Ishikawa (cell line): ENCODE data around the gene SMIM38.

ENCODE experiments used
- CEBPB ChIP-seq: IDR thresholded peaks from 2 replicates; pipeline ENCODE4 v1.6.1; 2012
- CREB1 ChIP-seq: IDR thresholded peaks from 2 replicates; pipeline ENCODE4 v1.6.1; 2012; ENCODE audit warnings: low read depth
- EGR1 ChIP-seq: IDR thresholded peaks from 2 replicates; pipeline ENCODE4 v1.6.1; 2012
- EP300 ChIP-seq: IDR thresholded peaks from 2 replicates; pipeline ENCODE4 v1.6.1; 2012; ENCODE audit warnings: borderline replicate concordance
- FOXM1 ChIP-seq: IDR thresholded peaks from 2 replicates; pipeline ENCODE4 v1.6.1; 2012; ENCODE audit warnings: low read depth, borderline replicate concordance
- NFIC ChIP-seq: IDR thresholded peaks from 2 replicates; pipeline ENCODE4 v1.6.1; 2012
- RAD21 ChIP-seq: IDR thresholded peaks from 2 replicates; pipeline ENCODE4 v1.6.1; 2012; ENCODE audit warnings: low read depth
- REST ChIP-seq: IDR thresholded peaks from 2 replicates; pipeline ENCODE4 v1.6.1; 2012; ENCODE audit warnings: low read depth, mild to moderate bottlenecking
- TAF1 ChIP-seq: IDR thresholded peaks from 2 replicates; pipeline ENCODE4 v1.6.1; 2012; ENCODE audit warnings: low read depth, mild to moderate bottlenecking
- TCF12 ChIP-seq: IDR thresholded peaks from 2 replicates; pipeline ENCODE4 v1.6.1; 2012; ENCODE audit warnings: low read depth
- TEAD4 ChIP-seq: IDR thresholded peaks from 2 replicates; pipeline ENCODE4 v1.6.1; 2012
- YY1 ChIP-seq: IDR thresholded peaks from 2 replicates; pipeline ENCODE4 v1.6.1; 2012; ENCODE audit warnings: low read depth
- ZBTB7A ChIP-seq: IDR thresholded peaks from 2 replicates; pipeline ENCODE4 v1.6.1; 2012; ENCODE audit warnings: low read depth
- TF ChIP-seq, protein P1 (sequence below): IDR thresholded peaks from 2 replicates; pipeline ENCODE4 v1.6.1; 2012
- TF ChIP-seq, protein P2 (sequence below): IDR thresholded peaks from 2 replicates; pipeline ENCODE4 v1.6.1; 2012

Gene SMIM38

DNA sequence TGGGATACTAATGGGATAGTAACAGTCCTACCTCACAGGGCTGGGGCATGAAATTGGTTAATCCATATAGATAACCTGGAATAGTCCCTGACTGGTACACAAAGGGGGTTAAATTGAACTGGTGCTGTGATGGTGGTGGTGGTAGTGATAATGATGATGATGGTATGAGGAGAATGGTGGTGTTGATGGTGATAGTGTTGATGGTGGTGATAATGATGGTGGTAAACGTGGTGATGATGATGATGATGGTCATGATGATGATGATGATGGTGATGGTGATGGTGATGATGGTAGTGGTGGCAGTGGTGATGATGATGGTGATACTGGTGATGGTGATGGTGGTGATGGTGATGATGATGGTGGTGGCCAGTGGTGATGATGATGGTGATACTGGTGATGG is 38.7 kb downstream of the SMIM38 start:
- no peak for TF ChIP-seq REST
- no peak for TF ChIP-seq CREB1
- no peak for TF ChIP-seq RAD21
- no peak for TF ChIP-seq FOXM1
- no peak for TF ChIP-seq YY1
- TF ChIP-seq CEBPB: no peak
- TF ChIP-seq, protein P1, sequence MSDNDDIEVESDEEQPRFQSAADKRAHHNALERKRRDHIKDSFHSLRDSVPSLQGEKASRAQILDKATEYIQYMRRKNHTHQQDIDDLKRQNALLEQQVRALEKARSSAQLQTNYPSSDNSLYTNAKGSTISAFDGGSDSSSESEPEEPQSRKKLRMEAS: no peak
- TF ChIP-seq ZBTB7A: no peak
- TF ChIP-seq, protein P2, sequence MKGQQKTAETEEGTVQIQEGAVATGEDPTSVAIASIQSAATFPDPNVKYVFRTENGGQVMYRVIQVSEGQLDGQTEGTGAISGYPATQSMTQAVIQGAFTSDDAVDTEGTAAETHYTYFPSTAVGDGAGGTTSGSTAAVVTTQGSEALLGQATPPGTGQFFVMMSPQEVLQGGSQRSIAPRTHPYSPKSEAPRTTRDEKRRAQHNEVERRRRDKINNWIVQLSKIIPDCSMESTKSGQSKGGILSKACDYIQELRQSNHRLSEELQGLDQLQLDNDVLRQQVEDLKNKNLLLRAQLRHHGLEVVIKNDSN: no peak
- no peak for TF ChIP-seq TCF12
- TF ChIP-seq EP300: no peak
- no peak for TF ChIP-seq EGR1
- TF ChIP-seq NFIC: no peak
- TF ChIP-seq TEAD4: no peak
- no peak for TF ChIP-seq TAF1

DNA sequence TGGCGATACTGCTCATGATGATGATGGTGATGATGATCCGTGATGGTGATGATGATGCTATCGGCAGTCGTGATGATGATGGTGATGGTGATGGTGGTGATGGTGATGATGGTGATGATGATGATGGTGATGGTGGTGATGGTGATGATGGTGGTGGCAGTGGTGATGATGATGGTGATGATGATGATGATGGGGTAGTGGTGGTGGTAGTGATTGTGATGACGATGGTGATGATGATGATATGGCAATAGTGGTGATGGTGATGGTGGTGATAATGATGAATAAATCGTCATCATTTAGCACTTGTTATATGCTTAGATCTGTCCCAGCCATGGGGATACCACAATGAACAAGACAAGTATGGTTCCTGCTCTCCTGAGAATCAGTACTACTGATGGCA is 39.2 kb downstream of the SMIM38 start:
- TF ChIP-seq NFIC: no peak

DNA sequence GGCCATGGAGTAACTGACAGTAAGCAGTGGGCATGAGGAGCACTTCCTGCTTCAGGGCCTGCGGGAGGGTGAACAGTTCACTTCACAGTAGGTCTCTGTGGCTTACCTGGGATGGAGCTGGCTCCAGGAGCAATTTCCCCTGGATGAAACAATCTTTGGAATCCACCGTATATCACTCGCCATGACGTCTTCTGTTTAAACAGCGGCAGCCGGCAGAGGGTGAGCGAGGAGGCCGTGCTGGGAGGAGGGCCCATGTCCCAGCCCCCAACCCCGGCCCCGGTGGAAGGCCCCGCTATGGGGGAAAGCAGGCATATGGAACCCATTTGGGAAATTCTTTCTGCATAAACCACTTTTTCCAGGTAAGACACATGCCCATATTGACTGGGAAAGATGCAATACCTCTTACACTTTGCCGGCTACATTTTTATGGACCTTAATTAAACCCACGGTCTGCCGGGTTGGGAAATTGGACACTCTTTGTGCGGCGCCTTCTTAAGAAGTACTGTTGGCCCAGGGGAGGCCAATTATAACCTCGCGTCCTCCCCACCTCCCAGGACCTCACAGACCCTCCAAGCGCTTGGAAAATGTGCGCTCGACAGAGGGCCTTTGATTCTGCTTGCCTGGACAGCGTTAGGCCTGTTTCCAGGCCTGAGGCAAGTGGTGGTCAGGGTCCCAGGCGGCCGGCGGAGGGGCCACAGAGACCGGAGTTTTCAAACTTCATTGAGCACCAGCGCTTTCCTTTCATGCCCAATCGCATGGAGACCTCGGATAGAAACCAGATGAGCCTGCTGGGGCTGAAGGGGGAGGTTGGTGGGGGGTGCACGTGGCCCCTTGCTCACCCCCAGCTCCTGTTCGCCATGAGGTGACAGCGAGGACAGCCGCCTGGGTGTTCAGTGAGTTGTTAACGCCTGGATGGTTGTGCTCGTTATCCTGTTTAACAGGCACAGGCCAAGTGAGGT is 40.4 kb downstream of the SMIM38 start:
- TF ChIP-seq, protein P1: no peak
- TF ChIP-seq EGR1: no peak
- TF ChIP-seq CEBPB: no peak

DNA sequence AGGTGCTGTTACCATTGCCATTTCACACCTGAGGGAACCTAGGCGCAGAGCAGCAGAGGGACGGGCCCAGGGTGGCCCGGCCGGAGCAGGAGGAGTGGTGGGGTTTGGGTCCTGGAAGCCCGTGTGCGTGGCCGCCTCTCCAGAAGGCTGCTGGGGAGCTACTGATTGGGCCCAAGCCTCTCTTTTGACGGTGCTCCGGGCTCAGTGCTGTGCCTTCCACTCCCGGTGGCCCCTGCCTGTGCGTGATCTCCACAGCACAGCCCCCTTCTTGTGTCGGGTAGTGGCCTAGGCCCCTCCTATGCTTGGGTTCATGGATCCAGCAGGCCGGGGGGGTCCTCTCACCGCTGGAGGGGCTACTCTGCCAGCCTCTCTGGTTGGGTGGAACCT is 41.0 kb downstream of the SMIM38 start:
- no peak for TF ChIP-seq REST
- TF ChIP-seq EP300: no peak
- no peak for TF ChIP-seq YY1
- no peak for TF ChIP-seq CREB1
- no peak for TF ChIP-seq ZBTB7A
- TF ChIP-seq CEBPB: no peak
- TF ChIP-seq RAD21: no peak
- TF ChIP-seq FOXM1: no peak
- TF ChIP-seq TEAD4: no peak
- TF ChIP-seq NFIC: no peak

- no peak for TF ChIP-seq ZBTB7A
Observed at GRCh38 chr11:69198891-69199582, 43.3 kb downstream of the SMIM38 start.

DNA sequence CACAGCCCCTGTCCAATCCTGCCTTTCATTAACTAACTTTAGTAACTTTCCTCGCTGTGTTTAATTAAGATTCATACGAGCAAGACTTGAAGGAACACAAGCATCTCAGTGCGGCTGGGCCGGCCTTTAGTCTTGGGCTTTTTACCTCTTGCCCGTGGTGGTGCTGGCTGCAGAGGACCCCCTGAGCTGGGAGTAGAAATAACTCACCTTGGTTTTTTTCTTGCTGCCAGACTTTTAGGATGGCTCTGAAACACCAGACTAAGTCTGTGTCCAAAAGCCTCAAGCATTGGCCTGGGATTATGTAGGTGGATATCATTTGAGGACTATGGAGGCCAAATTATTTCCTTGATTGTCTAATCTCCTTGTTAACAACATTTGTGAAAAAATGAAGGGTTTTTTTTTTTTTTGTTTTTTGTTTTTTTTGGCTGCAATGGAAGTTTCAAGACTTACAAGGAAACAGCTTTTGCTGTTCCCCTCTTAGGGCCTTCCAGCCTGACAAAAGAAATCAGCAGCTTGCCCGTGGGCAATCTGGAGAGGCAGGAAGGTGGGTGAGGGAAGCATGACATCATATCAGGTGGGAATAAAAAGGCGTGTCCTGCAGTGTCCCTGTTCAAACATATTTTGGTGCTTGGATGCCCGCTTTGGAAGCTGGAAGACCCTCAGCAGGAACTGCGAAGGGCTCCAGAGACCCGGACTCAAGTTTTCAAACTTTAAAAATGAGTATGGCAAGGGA is 44.0 kb downstream of the SMIM38 start:
- TF ChIP-seq NFIC: no peak
- TF ChIP-seq, protein P1: no peak
- TF ChIP-seq CREB1: no peak
- TF ChIP-seq, protein P2: no peak
- no peak for TF ChIP-seq EGR1
- no peak for TF ChIP-seq RAD21
- no peak for TF ChIP-seq TEAD4
- no peak for TF ChIP-seq FOXM1
- no peak for TF ChIP-seq TAF1
- TF ChIP-seq ZBTB7A: no peak
- no peak for TF ChIP-seq TCF12
- TF ChIP-seq EP300: no peak
- no peak for TF ChIP-seq CEBPB
- no peak for TF ChIP-seq REST
- no peak for TF ChIP-seq YY1
